Measurements from ENCODE around the gene ANKZF1. TPM values are rescaled to one million over a fixed set of nuclear protein-coding genes. Genes with fewer than 3 reads are reported as not detected.

Gene ANKZF1
- total RNA-seq: 10 to 100 TPM; 19.3 to 27.8 (median 24.5) TPM
- long read RNA-seq, partial matches to known transcripts: 2 of 6 reads
- long read RNA-seq, other reads (novel, unspliced or antisense): 3 of 6 reads

- ATAC-seq: peak; percentile 96 to 99 (median 96)
- Histone ChIP-seq H3K4me1 (peaks cover 0 to 14% (median 5%) of the 10 kb centered on the region in 4 donors), H3K27me3 (no peaks in the 10 kb centered on the region), H3K9me3 (no peaks in the 10 kb centered on the region), H3K36me3 (peaks cover 7 to 49% (median 23%) of the 10 kb centered on the region in 4 donors), H3K27ac (peak within 1 kb of the TSS; percentile 90 to 98 (median 90)), H3K4me3 (peak within 1 kb of the TSS; percentile 66 to 90 (median 77))
- TF ChIP-seq, protein P1, sequence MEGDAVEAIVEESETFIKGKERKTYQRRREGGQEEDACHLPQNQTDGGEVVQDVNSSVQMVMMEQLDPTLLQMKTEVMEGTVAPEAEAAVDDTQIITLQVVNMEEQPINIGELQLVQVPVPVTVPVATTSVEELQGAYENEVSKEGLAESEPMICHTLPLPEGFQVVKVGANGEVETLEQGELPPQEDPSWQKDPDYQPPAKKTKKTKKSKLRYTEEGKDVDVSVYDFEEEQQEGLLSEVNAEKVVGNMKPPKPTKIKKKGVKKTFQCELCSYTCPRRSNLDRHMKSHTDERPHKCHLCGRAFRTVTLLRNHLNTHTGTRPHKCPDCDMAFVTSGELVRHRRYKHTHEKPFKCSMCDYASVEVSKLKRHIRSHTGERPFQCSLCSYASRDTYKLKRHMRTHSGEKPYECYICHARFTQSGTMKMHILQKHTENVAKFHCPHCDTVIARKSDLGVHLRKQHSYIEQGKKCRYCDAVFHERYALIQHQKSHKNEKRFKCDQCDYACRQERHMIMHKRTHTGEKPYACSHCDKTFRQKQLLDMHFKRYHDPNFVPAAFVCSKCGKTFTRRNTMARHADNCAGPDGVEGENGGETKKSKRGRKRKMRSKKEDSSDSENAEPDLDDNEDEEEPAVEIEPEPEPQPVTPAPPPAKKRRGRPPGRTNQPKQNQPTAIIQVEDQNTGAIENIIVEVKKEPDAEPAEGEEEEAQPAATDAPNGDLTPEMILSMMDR (IDR thresholded peaks at IDR 0.05): peak in 1 of 4 donors; percentile 2
- peak; percentile 78 for TF ChIP-seq POLR2A (IDR thresholded peaks at IDR 0.05)
- intact Hi-C loops (cut with DNase I): loop anchor here in 1 of 2 donors (10.0 kb wide), 1 partner anchor 65 kb away; no protein-coding TSS in a partner anchor
- WGBS (ENCODE audit: insufficient coverage, low coverage, low lambda C conversion rate, missing lambda C conversion rate): 2% methylated on average over 28 of the region's 80 CpGs
- DNase-seq: peak; percentile 98 to 100 (median 99)
Observed at GRCh38 chr2:219229305-219230058, at the start of gene ANKZF1, which contains the start of gene ATG9A. TSS of gene ANKZF1 (plus strand) at chr2:219229806. CDS start at chr2:219230258, 452 bp downstream. TSS of gene ATG9A (minus strand) at chr2:219229636. CDS start at chr2:219228024, 1,612 bp downstream.

- intact Hi-C loops (cut with DNase I): no loop called here
- Histone ChIP-seq H3K36me3 (peaks cover 0 to 55% (median 19%) of the 10 kb centered on the region in 4 donors), H3K27me3 (no peaks in the 10 kb centered on the region), H3K9me3 (no peaks in the 10 kb centered on the region), H3K27ac (no peak overlapping the region), H3K4me1 (peaks cover 0 to 15% (median 4%) of the 10 kb centered on the region in 4 donors), H3K4me3 (no peak overlapping the region)
- DNase-seq (no peak), ATAC-seq (no peak)
- no peak for TF ChIP-seq POLR2A (IDR thresholded peaks at IDR 0.05)
- TF ChIP-seq, protein P1 (IDR thresholded peaks at IDR 0.05): no peak
- 90% methylated on average over 2 of the region's 5 CpGs for WGBS (ENCODE audit: insufficient coverage, low coverage, low lambda C conversion rate, missing lambda C conversion rate)
Observed at GRCh38 chr2:219180961-219181360, 48.6 kb upstream of the ANKZF1 start.

- Histone ChIP-seq H3K4me1 (peaks cover 0 to 12% (median 4%) of the 10 kb centered on the region in 4 donors), H3K9me3 (no peaks in the 10 kb centered on the region), H3K27ac (no peak overlapping the region), H3K4me3 (no peak overlapping the region), H3K36me3 (peaks cover 0 to 55% (median 19%) of the 10 kb centered on the region in 4 donors), H3K27me3 (no peaks in the 10 kb centered on the region)
- no peak for TF ChIP-seq POLR2A (IDR thresholded peaks at IDR 0.05)
- TF ChIP-seq, protein P1 (IDR thresholded peaks at IDR 0.05): no peak
- intact Hi-C loops (cut with DNase I): no loop called here
- WGBS (ENCODE audit: insufficient coverage, low coverage, low lambda C conversion rate, missing lambda C conversion rate): 60% methylated on average over 1 of the region's 6 CpGs
- DNase-seq: no peak
- ATAC-seq: no peak
Observed at GRCh38 chr2:219181531-219181930, 48.1 kb upstream of the ANKZF1 start.

DNA sequence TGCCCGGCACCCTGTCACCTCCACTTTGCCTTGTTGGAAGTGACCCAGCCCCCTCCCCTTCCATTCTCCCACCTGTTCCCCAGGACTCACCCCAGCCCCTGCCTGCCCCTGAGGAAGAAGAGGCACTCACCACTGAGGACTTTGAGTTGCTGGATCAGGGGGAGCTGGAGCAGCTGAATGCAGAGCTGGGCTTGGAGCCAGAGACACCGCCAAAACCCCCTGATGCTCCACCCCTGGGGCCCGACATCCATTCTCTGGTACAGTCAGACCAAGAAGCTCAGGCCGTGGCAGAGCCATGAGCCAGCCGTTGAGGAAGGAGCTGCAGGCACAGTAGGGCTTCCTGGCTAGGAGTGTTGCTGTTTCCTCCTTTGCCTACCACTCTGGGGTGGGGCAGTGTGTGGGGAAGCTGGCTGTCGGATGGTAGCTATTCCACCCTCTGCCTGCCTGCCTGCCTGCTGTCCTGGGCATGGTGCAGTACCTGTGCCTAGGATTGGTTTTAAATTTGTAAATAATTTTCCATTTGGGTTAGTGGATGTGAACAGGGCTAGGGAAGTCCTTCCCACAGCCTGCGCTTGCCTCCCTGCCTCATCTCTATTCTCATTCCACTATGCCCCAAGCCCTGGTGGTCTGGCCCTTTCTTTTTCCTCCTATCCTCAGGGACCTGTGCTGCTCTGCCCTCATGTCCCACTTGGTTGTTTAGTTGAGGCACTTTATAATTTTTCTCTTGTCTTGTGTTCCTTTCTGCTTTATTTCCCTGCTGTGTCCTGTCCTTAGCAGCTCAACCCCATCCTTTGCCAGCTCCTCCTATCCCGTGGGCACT is 47.1 kb upstream of the ANKZF1 start:
- Histone ChIP-seq H3K27me3 (no peaks in the 10 kb centered on the region), H3K9me3 (no peaks in the 10 kb centered on the region), H3K4me3 (no peak overlapping the region), H3K4me1 (peaks cover 0 to 12% (median 4%) of the 10 kb centered on the region in 4 donors), H3K36me3 (peaks cover 0 to 55% (median 19%) of the 10 kb centered on the region in 4 donors), H3K27ac (no peak overlapping the region)
- ATAC-seq: no peak
- DNase-seq: peak in 1 of 3 donors; percentile 25
- TF ChIP-seq, protein P1 (IDR thresholded peaks at IDR 0.05): no peak
- no peak for TF ChIP-seq POLR2A (IDR thresholded peaks at IDR 0.05)
- 58% methylated on average over 2 of the region's 8 CpGs for WGBS (ENCODE audit: insufficient coverage, low coverage, low lambda C conversion rate, missing lambda C conversion rate)
- intact Hi-C loops (cut with DNase I): no loop called here

Data from right lobe of liver (tissue), 6 donors.